ENCODE measurements around the gene FRAS1. TPM values are rescaled to one million over a fixed set of nuclear protein-coding genes. Genes with fewer than 3 reads are reported as not detected.
A peak's percentile ranks its signal among the peaks of the same experiment; 100 is the strongest.

FRAS1 gene
- total and polyA plus RNA-seq, 2 of the 8 experiments (the other 6 are each of a cell fraction or from before 2014, with no cell fraction given): 38.5 to 109 TPM

DNA sequence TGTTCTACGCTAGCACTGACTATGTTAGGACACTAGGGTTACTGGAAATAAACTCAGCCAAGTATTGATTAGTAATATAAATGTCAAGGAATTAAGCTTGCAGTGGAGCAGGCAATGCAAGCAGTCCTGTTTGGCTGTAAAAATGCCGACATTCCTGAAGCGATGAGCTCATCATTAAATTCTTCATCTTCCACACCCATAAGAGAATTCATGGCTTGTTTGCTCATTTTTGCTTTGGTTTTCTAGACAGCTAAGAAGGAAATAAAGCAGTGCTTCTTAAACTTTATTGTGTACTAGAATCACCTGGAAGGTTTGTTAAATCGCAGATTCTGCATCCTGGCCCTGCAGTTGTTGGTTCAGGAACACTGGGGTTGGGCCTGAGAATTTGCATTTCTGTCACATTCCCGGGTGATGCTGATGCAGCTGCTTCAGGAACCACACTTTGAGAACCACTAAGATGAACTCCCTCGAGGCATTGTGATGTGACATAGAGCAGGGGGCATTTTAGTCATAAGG lies 512.2 kb downstream of the FRAS1 start (continued):
- TF ChIP-seq, protein P1, sequence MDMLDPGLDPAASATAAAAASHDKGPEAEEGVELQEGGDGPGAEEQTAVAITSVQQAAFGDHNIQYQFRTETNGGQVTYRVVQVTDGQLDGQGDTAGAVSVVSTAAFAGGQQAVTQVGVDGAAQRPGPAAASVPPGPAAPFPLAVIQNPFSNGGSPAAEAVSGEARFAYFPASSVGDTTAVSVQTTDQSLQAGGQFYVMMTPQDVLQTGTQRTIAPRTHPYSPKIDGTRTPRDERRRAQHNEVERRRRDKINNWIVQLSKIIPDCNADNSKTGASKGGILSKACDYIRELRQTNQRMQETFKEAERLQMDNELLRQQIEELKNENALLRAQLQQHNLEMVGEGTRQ (IDR thresholded peaks at IDR 0.05; ENCODE audit: low read length): no peak
- TF ChIP-seq ASH2L (IDR thresholded peaks at IDR 0.05; ENCODE audit: low read length): no peak
- TF ChIP-seq, protein P2, sequence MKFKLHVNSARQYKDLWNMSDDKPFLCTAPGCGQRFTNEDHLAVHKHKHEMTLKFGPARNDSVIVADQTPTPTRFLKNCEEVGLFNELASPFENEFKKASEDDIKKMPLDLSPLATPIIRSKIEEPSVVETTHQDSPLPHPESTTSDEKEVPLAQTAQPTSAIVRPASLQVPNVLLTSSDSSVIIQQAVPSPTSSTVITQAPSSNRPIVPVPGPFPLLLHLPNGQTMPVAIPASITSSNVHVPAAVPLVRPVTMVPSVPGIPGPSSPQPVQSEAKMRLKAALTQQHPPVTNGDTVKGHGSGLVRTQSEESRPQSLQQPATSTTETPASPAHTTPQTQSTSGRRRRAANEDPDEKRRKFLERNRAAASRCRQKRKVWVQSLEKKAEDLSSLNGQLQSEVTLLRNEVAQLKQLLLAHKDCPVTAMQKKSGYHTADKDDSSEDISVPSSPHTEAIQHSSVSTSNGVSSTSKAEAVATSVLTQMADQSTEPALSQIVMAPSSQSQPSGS (IDR thresholded peaks at IDR 0.05; ENCODE audit: low read length): 0 out of 2 replicates have a peak, but pooled peaks have one; percentile 38
- no peak for TF ChIP-seq SUZ12 (IDR thresholded peaks at IDR 0.05; ENCODE audit: low read length)
- TF ChIP-seq TBP (IDR thresholded peaks at IDR 0.05; ENCODE audit: low read depth, low read length): no peak
- TF ChIP-seq CHD2 (IDR thresholded peaks at IDR 0.05; ENCODE audit: low read length): no peak
- no peak for TF ChIP-seq YY1 (IDR thresholded peaks at IDR 0.05; ENCODE audit: low read depth, low read length)
- 0 out of 2 replicates have a peak, but pooled peaks have one; percentile 4 for TF ChIP-seq JUN (IDR thresholded peaks at IDR 0.05; ENCODE audit: low read depth, low read length)
- no peak for TF ChIP-seq POLR2A (IDR thresholded peaks at IDR 0.05; ENCODE audit: control extremely low read depth in 1 of 2, low read depth in 2 of 2, low read length in 2 of 2)
- no peak for TF ChIP-seq SP1 (IDR thresholded peaks at IDR 0.05; ENCODE audit: low read depth, low read length)
- TF ChIP-seq SP2 (IDR thresholded peaks at IDR 0.05; ENCODE audit: low read length): no peak

Data from H1 (cell line).